ENCODE measurements around the gene EFCAB3.
"Not testable (repeated sequence)": the region's sequence is repeated elsewhere in the genome, so short reads cannot be mapped to it uniquely, and the experiment has no call there.

DNA sequence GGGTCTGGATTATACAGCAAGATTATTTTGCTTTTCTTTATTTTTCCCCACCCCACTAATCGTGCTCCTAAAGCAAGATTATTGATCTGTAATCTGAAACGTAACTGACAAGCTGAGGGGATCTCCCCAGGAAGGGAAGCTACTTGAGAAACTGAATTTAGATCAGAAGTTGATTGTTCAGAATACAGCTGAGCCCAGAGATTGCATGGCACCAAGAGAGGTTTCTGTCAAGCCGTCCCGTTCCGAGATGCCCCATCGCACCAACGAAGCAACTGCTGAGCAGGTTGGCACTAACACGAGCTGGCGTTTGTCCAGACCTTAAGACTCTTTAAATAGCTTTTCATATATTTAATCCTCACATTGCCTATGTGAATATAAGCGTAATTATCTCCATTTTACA lies 78.1 kb downstream of the EFCAB3 start:
- TF ChIP-seq POLR2A (IDR thresholded peaks at IDR 0.05; ENCODE audit: low read length); GATA1 (IDR thresholded peaks at IDR 0.05; ENCODE audit: low read depth, low read length): not testable (repeated sequence)

Measured in erythroblast (primary cell).